VCaP (cell line): ENCODE measurements around the gene TMIE.

ENCODE experiments used
- H3K27ac ChIP-seq: fragments of 450-650 bp; 2 replicates; pipeline ENCODE4 v1.5.1; 2017
- CTCF ChIP-seq: fragments of 450-650 bp; conservative IDR thresholded peaks from 2 replicates; pipeline ENCODE4 v1.5.1; 2017; ENCODE audit warnings: mild to moderate bottlenecking, moderate library complexity

TMIE gene

DNA sequence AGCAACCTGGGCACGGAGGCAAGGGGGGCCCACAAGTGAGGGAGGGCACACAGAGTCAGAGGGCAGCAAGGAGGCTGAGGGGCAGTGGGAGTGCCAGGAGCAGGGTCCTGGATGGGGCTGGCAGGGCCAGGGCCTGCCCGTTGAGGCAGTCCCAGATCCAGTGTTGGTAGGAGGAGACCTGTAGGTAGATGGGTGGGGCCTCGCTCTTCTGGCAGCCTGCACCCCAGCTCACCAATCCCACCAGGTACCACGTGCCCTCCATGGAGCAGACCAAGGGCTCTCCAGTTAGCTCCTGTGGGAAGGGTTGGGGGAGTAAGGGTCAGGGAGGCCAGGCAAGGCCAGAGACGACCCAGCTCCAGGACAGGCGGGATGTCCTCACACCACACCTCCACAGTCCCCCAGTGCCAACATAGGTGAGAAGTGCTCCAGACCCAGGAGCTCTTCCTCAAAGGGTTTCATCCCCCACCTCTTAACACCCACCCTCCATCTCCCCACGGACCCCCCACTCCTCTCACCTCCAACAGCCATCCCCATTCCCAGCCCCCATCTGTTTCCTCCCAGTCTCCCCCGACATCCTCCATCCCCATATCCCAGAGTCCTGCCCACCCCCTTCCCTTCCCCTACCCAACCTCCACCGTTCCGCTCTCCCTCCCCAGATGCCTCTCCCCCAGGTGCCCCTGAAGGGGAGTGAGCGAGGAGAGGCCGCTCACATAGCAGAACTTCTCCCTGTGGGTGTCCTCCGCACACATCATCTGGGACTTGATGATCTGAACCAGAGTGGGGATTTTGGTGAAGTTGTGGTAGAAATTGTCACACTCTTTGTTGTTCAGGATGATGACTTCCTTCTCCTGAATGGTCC, 11.2 kb downstream of the TMIE start:
- no peak overlapping the region for H3K27ac ChIP-seq
- TF ChIP-seq CTCF, result no peak

- TF ChIP-seq CTCF, result no peak
These were observed 12.1 kb downstream of the TMIE start for GRCh38 chr3:46713050-46713897.

GRCh38 chr3:46713898-46714552, 12.8 kb downstream of the TMIE start:
- no peak overlapping the region for H3K27ac ChIP-seq
- TF ChIP-seq CTCF, result no peak

More at GRCh38 chr3:46713050-46713897, 12.1 kb downstream of the TMIE start:
- H3K27ac ChIP-seq, result no peak overlapping the region

DNA sequence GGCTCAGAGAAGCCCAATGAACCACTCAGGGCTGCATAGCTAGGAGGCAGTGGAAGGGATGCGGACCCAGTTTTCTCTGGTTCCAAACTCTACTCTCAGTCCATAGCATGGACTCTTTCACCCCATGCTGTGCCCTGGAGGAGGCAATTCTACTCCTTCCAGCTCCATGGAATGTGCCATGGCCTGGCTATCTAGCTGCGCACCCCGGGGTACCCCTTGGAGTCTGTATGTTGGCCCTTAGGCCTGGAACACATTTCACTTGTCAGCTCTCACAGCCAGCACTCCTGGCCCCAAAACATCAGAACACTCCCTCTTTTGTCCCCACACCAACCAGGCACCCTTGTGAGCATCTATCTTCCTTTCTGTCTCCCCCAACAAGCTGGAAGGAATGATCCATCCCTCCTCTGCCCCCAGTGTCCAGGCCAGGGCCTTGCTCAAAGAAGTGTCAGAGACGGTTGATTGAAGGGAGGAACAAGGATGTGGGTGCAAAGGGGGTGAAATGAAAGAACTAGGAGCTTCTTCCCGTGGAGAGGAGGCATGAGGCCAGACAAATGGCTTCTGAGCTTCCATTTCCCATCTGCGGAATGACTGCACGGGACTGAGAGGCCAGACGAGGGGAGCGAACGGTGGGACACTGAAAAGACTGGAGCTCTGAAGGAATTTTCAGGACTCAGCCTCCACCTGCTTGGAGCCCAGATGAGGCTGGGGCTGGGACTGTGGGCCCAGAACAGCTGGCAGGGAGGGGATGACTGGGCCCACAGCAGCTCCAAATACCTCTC, 13.7 kb downstream of the TMIE start:
- TF ChIP-seq CTCF, result no peak
- H3K27ac ChIP-seq, result no peak overlapping the region

DNA sequence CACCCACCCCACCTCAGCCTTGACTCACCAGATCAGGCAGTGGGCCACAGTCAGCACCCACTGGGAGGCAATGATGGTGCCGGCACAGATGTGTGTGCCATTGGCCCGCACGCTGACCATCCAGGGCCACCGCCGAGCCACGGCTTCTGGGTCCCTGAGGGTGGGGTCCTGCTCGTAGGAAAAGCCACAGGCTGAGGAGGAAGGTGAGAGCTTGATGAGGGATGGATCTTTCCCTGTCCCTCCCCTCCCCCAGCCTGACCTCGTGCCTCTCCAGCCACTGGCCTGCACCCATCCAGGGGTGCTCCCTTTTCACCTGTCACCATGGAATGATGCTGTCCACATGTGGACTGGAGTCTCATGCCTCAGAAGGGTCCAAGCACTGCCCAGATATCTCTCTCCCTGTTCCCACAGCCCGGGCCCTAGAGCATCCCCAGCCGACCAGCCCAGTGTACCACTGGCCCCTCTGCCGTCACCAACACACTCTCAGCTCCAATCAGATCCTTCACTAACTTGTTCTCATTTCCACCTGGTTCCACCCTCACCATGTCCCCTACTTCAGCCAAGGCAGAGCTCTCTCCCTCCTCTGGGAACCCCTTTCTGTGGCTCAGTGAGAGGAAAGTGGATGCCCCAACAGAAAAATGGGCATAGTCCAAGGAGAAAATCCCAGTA, 14.4 kb downstream of the TMIE start:
- no peak overlapping the region for H3K27ac ChIP-seq
- no peak for TF ChIP-seq CTCF

GRCh38 chr3:46716461-46717441, 15.6 kb downstream of the TMIE start:
- TF ChIP-seq CTCF, result no peak
- no peak overlapping the region for H3K27ac ChIP-seq
